ENCODE results near the gene PAPSS2. TPM values are rescaled to one million over a fixed set of nuclear protein-coding genes. Genes with fewer than 3 reads are reported as not detected.

Gene PAPSS2
- polyA plus RNA-seq, 1 donor, result 46.0 TPM

DNA sequence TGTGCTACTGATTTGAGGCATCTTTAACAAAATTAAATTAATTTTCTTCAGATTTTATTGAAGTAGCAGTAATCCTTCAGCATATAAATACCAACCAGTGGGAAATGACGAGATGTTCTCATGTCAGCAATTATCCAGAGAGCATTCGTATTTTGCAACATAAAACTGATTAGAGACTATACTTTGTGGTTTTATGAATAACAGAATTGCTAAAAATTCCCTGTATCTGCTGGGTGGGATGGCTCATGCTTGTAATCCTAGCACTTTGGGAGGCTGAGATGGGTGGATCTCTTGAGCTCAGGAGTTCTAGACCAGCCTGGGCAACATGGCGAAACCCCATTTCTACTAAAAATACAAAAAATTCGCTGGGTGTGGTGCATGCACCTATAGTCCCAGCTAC is 101.5 kb downstream of the PAPSS2 start:
- WGBS (ENCODE audit: insufficient coverage, low lambda C conversion rate), result no CpG with 5 or more reads among the region's 4 CpGs
- no peaks in the 10 kb centered on the region for H3K9me3 ChIP-seq (ENCODE audit: control insufficient read depth, low read depth, low read length)
- no peaks in the 10 kb centered on the region for H3K27me3 ChIP-seq (ENCODE audit: control insufficient read depth, insufficient read depth, low read length)
- no peak for DNase-seq
- no peak overlapping the region for H3K27ac ChIP-seq (ENCODE audit: low read length)
- no peaks in the 10 kb centered on the region for H3K4me1 ChIP-seq (ENCODE audit: control insufficient read depth, insufficient read depth, low read length)
- H3K36me3 ChIP-seq (ENCODE audit: control insufficient read depth, insufficient read depth, low read length), result peaks cover 18% of the 10 kb centered on the region
- H3K4me3 ChIP-seq (ENCODE audit: low read length), result no peak overlapping the region

- H3K4me1 ChIP-seq (ENCODE audit: control insufficient read depth, insufficient read depth, low read length), result no peaks in the 10 kb centered on the region
- no peaks in the 10 kb centered on the region for H3K27me3 ChIP-seq (ENCODE audit: control insufficient read depth, insufficient read depth, low read length)
- no peaks in the 10 kb centered on the region for H3K9me3 ChIP-seq (ENCODE audit: control insufficient read depth, low read depth, low read length)
- H3K4me3 ChIP-seq (ENCODE audit: low read length), result no peak overlapping the region
- no CpG with 5 or more reads among the region's 2 CpGs for WGBS (ENCODE audit: insufficient coverage, low lambda C conversion rate)
- H3K27ac ChIP-seq (ENCODE audit: low read length), result no peak overlapping the region
- DNase-seq, result peak; percentile 15 to 29
- H3K36me3 ChIP-seq (ENCODE audit: control insufficient read depth, insufficient read depth, low read length), result peaks cover 22% of the 10 kb centered on the region
These were observed 102.2 kb downstream of the PAPSS2 start for GRCh38 chr10:87761892-87762291.

DNA sequence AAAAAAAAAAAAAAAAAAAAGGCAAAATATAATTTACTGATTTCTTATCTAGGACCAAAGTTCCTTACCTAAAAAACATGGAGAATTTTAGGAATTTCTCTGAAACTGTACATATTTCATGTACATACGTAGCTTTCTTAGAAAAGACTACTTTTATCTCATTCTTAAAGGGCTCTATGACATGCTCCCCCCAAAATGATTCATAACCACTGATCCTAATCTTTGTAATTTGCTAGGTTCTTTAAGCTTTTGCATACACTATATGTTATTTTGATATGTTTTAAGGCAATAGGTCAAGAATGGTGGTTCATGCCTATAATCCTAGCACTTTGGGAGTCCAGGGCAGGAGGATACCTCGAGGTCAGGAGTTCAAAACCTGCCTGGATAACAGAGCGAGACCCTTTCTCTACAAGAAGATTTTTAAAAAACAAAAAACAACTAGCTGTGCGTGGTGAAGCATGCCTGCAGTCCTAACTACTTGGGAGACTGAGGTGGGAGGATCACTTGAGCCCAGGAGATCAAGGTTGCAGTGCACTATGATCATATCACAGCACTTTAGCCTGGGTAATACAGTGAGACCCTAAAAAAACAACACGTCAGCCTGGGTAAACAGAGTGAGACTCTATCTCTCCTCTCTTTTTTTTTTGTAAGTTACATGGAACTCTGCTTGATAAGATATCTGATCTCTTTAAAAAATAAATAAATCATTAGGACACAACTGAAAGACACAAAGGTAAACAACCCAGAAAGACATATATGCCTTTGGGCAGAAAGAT is 103.6 kb downstream of the PAPSS2 start:
- Histone ChIP-seq H3K4me1 (ENCODE audit: control insufficient read depth, insufficient read depth, low read length) (no peaks in the 10 kb centered on the region), H3K4me3 (ENCODE audit: low read length) (no peak overlapping the region), H3K36me3 (ENCODE audit: control insufficient read depth, insufficient read depth, low read length) (peaks cover 21% of the 10 kb centered on the region), H3K9me3 (ENCODE audit: control insufficient read depth, low read depth, low read length) (no peaks in the 10 kb centered on the region), H3K27me3 (ENCODE audit: control insufficient read depth, insufficient read depth, low read length) (no peaks in the 10 kb centered on the region), H3K27ac (ENCODE audit: low read length) (no peak overlapping the region)
- WGBS (ENCODE audit: insufficient coverage, low lambda C conversion rate), result no CpG with 5 or more reads among the region's 5 CpGs
- DNase-seq, result no peak

GRCh38 chr10:87764072-87764934 is 104.6 kb downstream of the PAPSS2 start:
- H3K4me1 ChIP-seq (ENCODE audit: control insufficient read depth, insufficient read depth, low read length), result no peaks in the 10 kb centered on the region
- no peak overlapping the region for H3K27ac ChIP-seq (ENCODE audit: low read length)
- peaks cover 28% of the 10 kb centered on the region for H3K36me3 ChIP-seq (ENCODE audit: control insufficient read depth, insufficient read depth, low read length)
- WGBS (ENCODE audit: insufficient coverage, low lambda C conversion rate), result 97% methylated on average over 3 of the region's 13 CpGs
- no peaks in the 10 kb centered on the region for H3K9me3 ChIP-seq (ENCODE audit: control insufficient read depth, low read depth, low read length)
- DNase-seq, result no peak
- H3K27me3 ChIP-seq (ENCODE audit: control insufficient read depth, insufficient read depth, low read length), result no peaks in the 10 kb centered on the region
- H3K4me3 ChIP-seq (ENCODE audit: low read length), result no peak overlapping the region

GRCh38 chr10:87765666-87766376 is 106.1 kb downstream of the PAPSS2 start:
- Histone ChIP-seq H3K27ac (ENCODE audit: low read length) (no peak overlapping the region), H3K9me3 (ENCODE audit: control insufficient read depth, low read depth, low read length) (no peaks in the 10 kb centered on the region), H3K27me3 (ENCODE audit: control insufficient read depth, insufficient read depth, low read length) (no peaks in the 10 kb centered on the region), H3K4me3 (ENCODE audit: low read length) (no peak overlapping the region), H3K36me3 (ENCODE audit: control insufficient read depth, insufficient read depth, low read length) (peaks cover 33% of the 10 kb centered on the region), H3K4me1 (ENCODE audit: control insufficient read depth, insufficient read depth, low read length) (no peaks in the 10 kb centered on the region)
- DNase-seq, result no peak
- 88% methylated on average over 1 of the region's 5 CpGs for WGBS (ENCODE audit: insufficient coverage, low lambda C conversion rate)

- Histone ChIP-seq H3K4me1 (ENCODE audit: control insufficient read depth, insufficient read depth, low read length) (no peaks in the 10 kb centered on the region), H3K36me3 (ENCODE audit: control insufficient read depth, insufficient read depth, low read length) (peaks cover 33% of the 10 kb centered on the region), H3K27ac (ENCODE audit: low read length) (no peak overlapping the region), H3K9me3 (ENCODE audit: control insufficient read depth, low read depth, low read length) (no peaks in the 10 kb centered on the region), H3K27me3 (ENCODE audit: control insufficient read depth, insufficient read depth, low read length) (no peaks in the 10 kb centered on the region), H3K4me3 (ENCODE audit: low read length) (no peak overlapping the region)
- DNase-seq, result no peak
- 100% methylated on average over 1 of the region's 5 CpGs for WGBS (ENCODE audit: insufficient coverage, low lambda C conversion rate)
These were observed 107.6 kb downstream of the PAPSS2 start for GRCh38 chr10:87767253-87767652.

DNA sequence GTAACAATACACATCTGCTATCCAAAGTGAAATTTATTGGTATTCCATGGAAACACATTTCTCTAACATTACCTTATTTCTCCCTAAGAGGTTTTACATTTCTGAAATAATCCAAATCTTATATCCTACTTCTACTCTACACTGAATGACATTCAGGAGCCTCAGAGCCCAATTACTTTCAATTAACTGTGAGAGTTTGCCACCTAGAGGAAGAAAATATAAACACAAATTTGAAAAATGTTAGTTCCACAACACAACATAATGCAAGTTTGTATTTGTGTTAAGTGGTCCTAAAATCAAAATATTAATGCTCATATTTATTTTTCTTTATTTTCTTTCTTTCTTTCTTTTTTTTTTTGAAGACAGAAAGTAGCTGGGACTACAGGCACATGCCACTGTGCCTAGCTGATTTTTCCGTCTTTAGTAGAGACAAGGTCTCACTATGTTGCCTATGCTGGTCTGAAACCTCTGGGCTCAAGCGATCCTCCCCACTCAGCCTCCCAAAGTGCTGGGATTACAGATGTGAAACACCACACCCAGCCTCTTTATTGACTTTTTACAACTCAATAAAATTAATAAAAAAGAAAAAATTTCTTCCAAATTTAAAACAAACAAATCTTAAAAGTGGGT is 112.3 kb downstream of the PAPSS2 start:
- H3K27ac ChIP-seq (ENCODE audit: low read length), result no peak overlapping the region
- WGBS (ENCODE audit: insufficient coverage, low lambda C conversion rate), result no CpG with 5 or more reads among the region's 2 CpGs
- no peaks in the 10 kb centered on the region for H3K4me1 ChIP-seq (ENCODE audit: control insufficient read depth, insufficient read depth, low read length)
- H3K4me3 ChIP-seq (ENCODE audit: low read length), result no peak overlapping the region
- no peaks in the 10 kb centered on the region for H3K9me3 ChIP-seq (ENCODE audit: control insufficient read depth, low read depth, low read length)
- H3K36me3 ChIP-seq (ENCODE audit: control insufficient read depth, insufficient read depth, low read length), result peaks cover 30% of the 10 kb centered on the region
- no peaks in the 10 kb centered on the region for H3K27me3 ChIP-seq (ENCODE audit: control insufficient read depth, insufficient read depth, low read length)
- peak in 1 of 2 donors; percentile 26 for DNase-seq

DNA sequence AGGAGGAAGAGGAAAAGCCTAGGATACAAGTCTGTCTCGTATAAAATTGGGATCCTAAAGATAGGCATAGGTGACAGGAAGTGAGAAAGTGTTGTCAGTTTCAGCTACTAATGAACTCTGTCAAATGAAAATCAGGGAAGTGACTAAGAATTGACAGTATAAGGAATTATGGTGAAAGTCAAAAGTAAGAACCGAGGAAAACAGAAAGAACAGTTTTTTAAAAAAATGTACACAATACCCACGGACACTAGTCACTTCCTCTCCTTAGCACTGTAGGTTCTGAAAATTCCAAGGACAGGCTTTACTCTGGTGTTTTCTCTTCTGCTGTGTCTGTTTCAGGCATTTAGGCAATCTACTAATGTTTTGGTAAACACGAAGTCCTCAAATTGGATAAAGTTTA is 116.1 kb downstream of the PAPSS2 start:
- Histone ChIP-seq H3K9me3 (ENCODE audit: control insufficient read depth, low read depth, low read length) (no peaks in the 10 kb centered on the region), H3K27me3 (ENCODE audit: control insufficient read depth, insufficient read depth, low read length) (no peaks in the 10 kb centered on the region), H3K27ac (ENCODE audit: low read length) (no peak overlapping the region), H3K36me3 (ENCODE audit: control insufficient read depth, insufficient read depth, low read length) (peaks cover 18% of the 10 kb centered on the region), H3K4me1 (ENCODE audit: control insufficient read depth, insufficient read depth, low read length) (no peaks in the 10 kb centered on the region), H3K4me3 (ENCODE audit: low read length) (no peak overlapping the region)
- 76% methylated on average over 2 of the region's 4 CpGs for WGBS (ENCODE audit: insufficient coverage, low lambda C conversion rate)
- no peak for DNase-seq

GRCh38 chr10:87776328-87776727 is 116.7 kb downstream of the PAPSS2 start:
- no peak overlapping the region for H3K4me3 ChIP-seq (ENCODE audit: low read length)
- H3K36me3 ChIP-seq (ENCODE audit: control insufficient read depth, insufficient read depth, low read length), result peaks cover 18% of the 10 kb centered on the region
- DNase-seq, result no peak
- WGBS (ENCODE audit: insufficient coverage, low lambda C conversion rate), result 100% methylated on average over 2 of the region's 6 CpGs
- H3K27ac ChIP-seq (ENCODE audit: low read length), result no peak overlapping the region
- no peaks in the 10 kb centered on the region for H3K9me3 ChIP-seq (ENCODE audit: control insufficient read depth, low read depth, low read length)
- no peaks in the 10 kb centered on the region for H3K27me3 ChIP-seq (ENCODE audit: control insufficient read depth, insufficient read depth, low read length)
- no peaks in the 10 kb centered on the region for H3K4me1 ChIP-seq (ENCODE audit: control insufficient read depth, insufficient read depth, low read length)

GRCh38 chr10:87781545-87781944 is 121.9 kb downstream of the PAPSS2 start:
- DNase-seq, result no peak
- Histone ChIP-seq H3K9me3 (ENCODE audit: control insufficient read depth, low read depth, low read length) (no peaks in the 10 kb centered on the region), H3K27me3 (ENCODE audit: control insufficient read depth, insufficient read depth, low read length) (no peaks in the 10 kb centered on the region), H3K36me3 (ENCODE audit: control insufficient read depth, insufficient read depth, low read length) (peaks cover 21% of the 10 kb centered on the region), H3K4me1 (ENCODE audit: control insufficient read depth, insufficient read depth, low read length) (no peaks in the 10 kb centered on the region), H3K4me3 (ENCODE audit: low read length) (no peak overlapping the region), H3K27ac (ENCODE audit: low read length) (no peak overlapping the region)
- WGBS (ENCODE audit: insufficient coverage, low lambda C conversion rate), result no CpG with 5 or more reads among the region's 2 CpGs

Measured in large intestine (tissue), 3 donors.